ENCODE measurements around the gene SERGEF. TPM values are rescaled to one million over a fixed set of nuclear protein-coding genes. Genes with fewer than 3 reads are reported as not detected.

The SERGEF gene
- polyA plus RNA-seq, 1 of the 3 experiments (the other 2 are of a cell fraction): 23.1 TPM

GRCh38 chr11:17855531-17856290 is 157.1 kb downstream of the SERGEF start:
- H2AFZ ChIP-seq (ENCODE audit: low read depth): no peak overlapping the region
- peaks cover 0 to 4% of the 10 kb centered on the region in 2 experiments; a peak in 2 of 4 replicates for H3K4me1 ChIP-seq (ENCODE audit: control insufficient read depth in 1 of 2, insufficient read depth in 2 of 2, low read depth in 1 of 2, low read length in 1 of 2)
- POLR2A ChIA-PET: no interaction called here
- 83% methylated on average over 4 of the region's 4 CpGs for WGBS (ENCODE audit: low lambda C conversion rate)
- H3K4me2 ChIP-seq: no peak overlapping the region
- no peak overlapping the region for H3K27ac ChIP-seq (ENCODE audit: low read depth in 2 of 2, low read length in 1 of 2)
- H3K27me3 ChIP-seq (ENCODE audit: insufficient read depth): no peaks in the 10 kb centered on the region
- no peaks in the 10 kb centered on the region for H3K79me2 ChIP-seq (ENCODE audit: insufficient read depth)
- no peaks in the 10 kb centered on the region for H3K9me2 ChIP-seq
- no peaks in the 10 kb centered on the region for H3F3A ChIP-seq (replicated peaks; ENCODE audit: insufficient read depth)
- no peaks in the 10 kb centered on the region for H4K20me1 ChIP-seq (ENCODE audit: insufficient read depth)
- H3K4me3 ChIP-seq (ENCODE audit: low read depth in 2 of 2, low read length in 1 of 2): no peak overlapping the region
- no peaks in the 10 kb centered on the region for H3K36me3 ChIP-seq (replicated peaks in 1 of 2; ENCODE audit: control insufficient read depth in 1 of 2, insufficient read depth in 2 of 2, low read length in 1 of 2)
- no peak overlapping the region for H3K9ac ChIP-seq
- no peaks in the 10 kb centered on the region; the same call in 1 of the 2 replicates for H3K9me3 ChIP-seq
- TF ChIP-seq RCOR1 (IDR thresholded peaks at IDR 0.05; ENCODE audit: low read length): no peak
- no peak for DNase-seq
- CTCF ChIA-PET: interaction anchor here (1.0 to 1.4 kb wide), 3 partner anchors 11 to 125 kb away, joined by 3 to 4 read pairs (median 3); no protein-coding TSS in a partner anchor

GRCh38 chr11:17853280-17853679 is 159.6 kb downstream of the SERGEF start:
- POLR2A ChIA-PET: no interaction called here

More at GRCh38 chr11:17853280-17853679, 159.6 kb downstream of the SERGEF start:
- no peaks in the 10 kb centered on the region for H3F3A ChIP-seq (replicated peaks; ENCODE audit: insufficient read depth)
- no peak overlapping the region for H3K27ac ChIP-seq (ENCODE audit: low read depth in 2 of 2, low read length in 1 of 2)
- H3K9me2 ChIP-seq: no peaks in the 10 kb centered on the region
- no peaks in the 10 kb centered on the region for H3K36me3 ChIP-seq (replicated peaks in 1 of 2; ENCODE audit: control insufficient read depth in 1 of 2, insufficient read depth in 2 of 2, low read length in 1 of 2)
- DNase-seq: no peak
- peaks cover 0 to 14% of the 10 kb centered on the region in 2 experiments; a peak in 2 of 4 replicates for H3K4me1 ChIP-seq (ENCODE audit: control insufficient read depth in 1 of 2, insufficient read depth in 2 of 2, low read depth in 1 of 2, low read length in 1 of 2)
- TF ChIP-seq CTCF (IDR thresholded peaks at IDR 0.05): no peak
- TF ChIP-seq REST (IDR thresholded peaks at IDR 0.05; ENCODE audit: low read depth, low read length): no peak
- no peak for TF ChIP-seq MXI1 (IDR thresholded peaks at IDR 0.05; ENCODE audit: low read depth, low read length)
- TF ChIP-seq POLR2AphosphoS5 (IDR thresholded peaks at IDR 0.05; ENCODE audit: low read depth, low read length): no peak
- TF ChIP-seq MEF2A (IDR thresholded peaks at IDR 0.05; ENCODE audit: borderline replicate concordance, low read depth): no peak
- no peaks in the 10 kb centered on the region for H4K20me1 ChIP-seq (ENCODE audit: insufficient read depth)
- CTCF ChIA-PET: interaction anchor here (1.1 to 5.2 kb wide), 4 partner anchors 11 to 125 kb away, joined by 3 to 28 read pairs (median 6); no protein-coding TSS in a partner anchor
- no peak overlapping the region for H3K4me2 ChIP-seq
- H3K79me2 ChIP-seq (ENCODE audit: insufficient read depth): no peaks in the 10 kb centered on the region
- H3K9me3 ChIP-seq: no peaks in the 10 kb centered on the region
- WGBS (ENCODE audit: low lambda C conversion rate): 85% methylated on average over 4 of the region's 4 CpGs
- no peak overlapping the region for H2AFZ ChIP-seq (ENCODE audit: low read depth)
- H3K27me3 ChIP-seq (ENCODE audit: insufficient read depth): no peaks in the 10 kb centered on the region
- H3K9ac ChIP-seq: no peak overlapping the region
- H3K4me3 ChIP-seq (ENCODE audit: low read depth in 2 of 2, low read length in 1 of 2): no peak overlapping the region

Measured in SK-N-SH (cell line).